HL-60 (cell line): ENCODE results near the gene KCTD8.

Experiments used
- GABPA ChIP-seq: IDR thresholded peaks from 2 replicates; pipeline ENCODE4 v1.6.1; 2012; ENCODE audit warnings: low read depth
- POLR2AphosphoS5 ChIP-seq: IDR thresholded peaks from 2 replicates; pipeline ENCODE4 v1.6.1; 2012; ENCODE audit warnings: low read depth
- SPI1 ChIP-seq: IDR thresholded peaks from 2 replicates; pipeline ENCODE4 v1.6.1; 2012; ENCODE audit warnings: low read depth, mild to moderate bottlenecking, borderline replicate concordance
- TF ChIP-seq, protein P1 (sequence below): IDR thresholded peaks from one replicate; pipeline ENCODE4 v1.5.1; 2011; ENCODE audit warnings: low read length, control low read depth, inconsistent platforms; ENCODE audit not compliant: insufficient read depth
- TF ChIP-seq, protein P2 (sequence below): IDR thresholded peaks from 2 replicates; pipeline ENCODE4 v1.6.1; 2012; ENCODE audit warnings: low read depth; ENCODE audit not compliant: insufficient replicate concordance

DNA sequence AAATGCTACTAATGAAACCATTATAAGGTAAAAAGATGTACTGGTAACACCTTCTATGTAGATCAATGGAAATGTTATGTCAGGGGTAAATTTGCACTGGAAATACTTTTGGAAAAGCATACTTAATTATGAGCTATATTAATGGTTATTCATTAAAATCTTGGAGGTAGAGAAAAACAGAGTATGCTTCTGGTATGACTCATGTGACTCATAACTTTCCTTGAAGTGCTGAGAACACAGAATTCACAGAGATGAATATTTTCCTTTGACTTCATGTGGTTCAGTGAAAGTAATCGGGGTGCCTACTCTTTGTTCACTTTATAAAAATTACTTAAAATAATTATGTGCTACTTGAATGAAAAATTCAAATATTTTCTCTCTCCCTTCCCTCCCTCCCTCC lies 254.2 kb downstream of the KCTD8 start:
- TF ChIP-seq, protein P1, sequence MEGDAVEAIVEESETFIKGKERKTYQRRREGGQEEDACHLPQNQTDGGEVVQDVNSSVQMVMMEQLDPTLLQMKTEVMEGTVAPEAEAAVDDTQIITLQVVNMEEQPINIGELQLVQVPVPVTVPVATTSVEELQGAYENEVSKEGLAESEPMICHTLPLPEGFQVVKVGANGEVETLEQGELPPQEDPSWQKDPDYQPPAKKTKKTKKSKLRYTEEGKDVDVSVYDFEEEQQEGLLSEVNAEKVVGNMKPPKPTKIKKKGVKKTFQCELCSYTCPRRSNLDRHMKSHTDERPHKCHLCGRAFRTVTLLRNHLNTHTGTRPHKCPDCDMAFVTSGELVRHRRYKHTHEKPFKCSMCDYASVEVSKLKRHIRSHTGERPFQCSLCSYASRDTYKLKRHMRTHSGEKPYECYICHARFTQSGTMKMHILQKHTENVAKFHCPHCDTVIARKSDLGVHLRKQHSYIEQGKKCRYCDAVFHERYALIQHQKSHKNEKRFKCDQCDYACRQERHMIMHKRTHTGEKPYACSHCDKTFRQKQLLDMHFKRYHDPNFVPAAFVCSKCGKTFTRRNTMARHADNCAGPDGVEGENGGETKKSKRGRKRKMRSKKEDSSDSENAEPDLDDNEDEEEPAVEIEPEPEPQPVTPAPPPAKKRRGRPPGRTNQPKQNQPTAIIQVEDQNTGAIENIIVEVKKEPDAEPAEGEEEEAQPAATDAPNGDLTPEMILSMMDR = no peak
- TF ChIP-seq, protein P2, sequence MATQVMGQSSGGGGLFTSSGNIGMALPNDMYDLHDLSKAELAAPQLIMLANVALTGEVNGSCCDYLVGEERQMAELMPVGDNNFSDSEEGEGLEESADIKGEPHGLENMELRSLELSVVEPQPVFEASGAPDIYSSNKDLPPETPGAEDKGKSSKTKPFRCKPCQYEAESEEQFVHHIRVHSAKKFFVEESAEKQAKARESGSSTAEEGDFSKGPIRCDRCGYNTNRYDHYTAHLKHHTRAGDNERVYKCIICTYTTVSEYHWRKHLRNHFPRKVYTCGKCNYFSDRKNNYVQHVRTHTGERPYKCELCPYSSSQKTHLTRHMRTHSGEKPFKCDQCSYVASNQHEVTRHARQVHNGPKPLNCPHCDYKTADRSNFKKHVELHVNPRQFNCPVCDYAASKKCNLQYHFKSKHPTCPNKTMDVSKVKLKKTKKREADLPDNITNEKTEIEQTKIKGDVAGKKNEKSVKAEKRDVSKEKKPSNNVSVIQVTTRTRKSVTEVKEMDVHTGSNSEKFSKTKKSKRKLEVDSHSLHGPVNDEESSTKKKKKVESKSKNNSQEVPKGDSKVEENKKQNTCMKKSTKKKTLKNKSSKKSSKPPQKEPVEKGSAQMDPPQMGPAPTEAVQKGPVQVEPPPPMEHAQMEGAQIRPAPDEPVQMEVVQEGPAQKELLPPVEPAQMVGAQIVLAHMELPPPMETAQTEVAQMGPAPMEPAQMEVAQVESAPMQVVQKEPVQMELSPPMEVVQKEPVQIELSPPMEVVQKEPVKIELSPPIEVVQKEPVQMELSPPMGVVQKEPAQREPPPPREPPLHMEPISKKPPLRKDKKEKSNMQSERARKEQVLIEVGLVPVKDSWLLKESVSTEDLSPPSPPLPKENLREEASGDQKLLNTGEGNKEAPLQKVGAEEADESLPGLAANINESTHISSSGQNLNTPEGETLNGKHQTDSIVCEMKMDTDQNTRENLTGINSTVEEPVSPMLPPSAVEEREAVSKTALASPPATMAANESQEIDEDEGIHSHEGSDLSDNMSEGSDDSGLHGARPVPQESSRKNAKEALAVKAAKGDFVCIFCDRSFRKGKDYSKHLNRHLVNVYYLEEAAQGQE = no peak
- TF ChIP-seq POLR2AphosphoS5 (no peak), SPI1 (no peak), GABPA (no peak)
